ENCODE data around the gene BRF1.
"Not testable (repeated sequence)": the region's sequence is repeated elsewhere in the genome, so short reads cannot be mapped to it uniquely, and the experiment has no call there.

BRF1 gene

DNA sequence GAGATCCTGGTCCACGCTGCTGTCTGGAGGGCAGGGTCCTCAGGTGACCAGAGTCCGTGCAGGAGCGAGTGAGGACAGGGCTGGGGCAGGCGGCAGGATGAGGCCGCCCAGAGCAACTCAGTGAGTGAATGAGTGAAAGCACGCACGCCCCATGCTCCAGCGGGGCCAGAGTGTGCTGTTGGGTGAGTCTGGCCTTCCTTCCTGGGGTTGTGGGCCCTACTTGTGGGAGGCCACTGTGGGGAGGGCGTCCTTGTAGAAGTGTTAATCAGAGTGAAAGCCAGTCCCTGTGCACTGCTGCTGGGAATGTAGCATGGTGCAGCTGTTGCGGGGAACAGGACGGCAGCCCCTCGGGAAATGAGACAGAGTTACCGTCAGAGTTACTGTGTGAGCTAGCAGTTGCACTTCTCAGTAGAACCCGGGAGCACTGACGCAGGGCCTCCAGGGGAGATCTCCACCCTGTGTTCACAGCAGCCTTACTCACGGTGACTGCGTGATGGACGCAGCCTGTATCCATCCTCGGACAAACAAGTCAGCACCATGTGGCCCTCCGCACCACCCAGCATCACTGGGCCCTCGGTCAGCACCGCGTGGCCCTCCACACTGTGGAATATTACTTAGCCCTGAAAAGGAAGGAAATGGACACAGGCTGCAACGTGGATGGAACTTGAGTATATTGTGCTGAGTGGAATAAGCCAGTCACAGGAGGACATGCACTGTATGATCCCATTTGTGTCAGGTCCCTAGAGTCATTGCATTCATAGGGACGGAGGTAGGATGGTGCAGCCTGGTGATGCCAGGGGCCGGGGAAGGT, 35.9 kb upstream of the BRF1 start:
- peak overlapping the region; percentile 64 for H2AK5ac ChIP-seq (ENCODE audit: low read depth, low read length)
- H3K9ac ChIP-seq (ENCODE audit: low read depth, low read length, poor library complexity), result peak overlapping the region; percentile 33
- peaks cover 0 to under 1% of the 10 kb centered on the region in 2 donors for H3K9me3 ChIP-seq (replicated peaks in 1 of 2; ENCODE audit: control insufficient read depth in 2 of 2, insufficient read depth in 1 of 2, low read depth in 1 of 2, low read length in 2 of 2)

DNA sequence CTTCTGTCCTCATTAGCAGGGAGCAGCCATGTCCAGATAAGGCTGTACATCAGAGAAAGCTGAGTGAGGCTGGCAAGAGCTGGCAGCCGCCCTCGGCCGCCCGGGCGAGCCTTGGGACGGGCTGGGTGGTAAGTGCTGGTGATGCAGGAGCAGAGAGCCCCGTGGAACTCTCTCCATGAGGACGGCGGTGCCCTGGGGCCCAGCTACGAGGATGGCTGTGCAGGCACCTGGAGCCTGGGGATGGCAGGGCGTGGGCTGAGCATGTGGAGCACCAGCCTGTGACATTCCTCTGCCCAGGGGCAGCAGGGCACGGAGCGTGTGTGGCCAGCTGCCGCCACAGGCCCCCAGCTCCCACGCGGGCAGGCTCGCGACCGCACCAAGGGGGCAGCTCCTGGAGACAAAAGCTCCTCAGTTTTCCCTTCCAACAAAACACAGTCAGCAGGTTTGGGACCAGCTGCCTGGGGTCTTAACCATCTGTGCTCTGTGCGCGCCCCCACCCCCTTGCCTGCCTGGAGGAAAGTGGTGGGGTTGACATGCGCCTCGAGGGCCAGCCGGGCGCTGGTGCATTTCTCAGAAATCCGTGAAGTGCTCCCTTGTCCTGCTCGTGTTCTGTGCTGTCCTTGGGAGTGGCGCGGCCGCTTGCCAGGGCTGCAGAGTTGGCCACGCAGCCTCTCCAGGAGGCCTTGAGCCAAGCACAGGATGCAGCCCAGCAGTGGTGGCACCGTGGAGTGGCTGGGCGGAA, 35.1 kb upstream of the BRF1 start:
- Histone ChIP-seq H3K9ac (ENCODE audit: low read depth, low read length, poor library complexity) (peak overlapping the region; percentile 33), H3K9me3 (replicated peaks in 1 of 2; ENCODE audit: control insufficient read depth in 2 of 2, insufficient read depth in 1 of 2, low read depth in 1 of 2, low read length in 2 of 2) (peaks cover 0 to 7% of the 10 kb centered on the region in 2 donors), H3K4me2 (ENCODE audit: insufficient read depth, low read length, poor library complexity, severe bottlenecking) (no peak overlapping the region), H2BK5ac (ENCODE audit: low read length) (no peak overlapping the region), H3K4me1 (ENCODE audit: control insufficient read depth in 2 of 2, insufficient read depth in 1 of 2, low read depth in 1 of 2, low read length in 2 of 2) (peaks cover 6 to 10% of the 10 kb centered on the region in 2 donors), H3K14ac (ENCODE audit: low read length) (peak overlapping the region; percentile 94), H2AFZ (ENCODE audit: low read length) (no peak overlapping the region), H3K36me3 (replicated peaks in 1 of 2; ENCODE audit: control insufficient read depth in 2 of 2, insufficient read depth in 2 of 2, low read length in 2 of 2) (peaks cover 0 to 7% of the 10 kb centered on the region in 2 donors), H2AK5ac (ENCODE audit: low read depth, low read length) (peak overlapping the region; percentile 37), H3K27ac (replicated peaks; ENCODE audit: low read length) (no peak overlapping the region), H2BK15ac (ENCODE audit: low read length) (no peak overlapping the region), H3K18ac (ENCODE audit: low read length) (peak overlapping the region; percentile 68), H2BK120ac (ENCODE audit: low read depth, low read length) (no peak overlapping the region), H3K4me3 (ENCODE audit: low read length in 2 of 2) (no peak overlapping the region), H3K79me1 (ENCODE audit: low read depth, low read length) (peaks cover 3% of the 10 kb centered on the region), H4K91ac (ENCODE audit: low read depth, low read length, poor library complexity) (peak overlapping the region; percentile 35), H3K27me3 (ENCODE audit: control insufficient read depth in 3 of 3, insufficient read depth in 3 of 3, low read depth in 1 of 3, low read length in 3 of 3) (no peaks in the 10 kb centered on the region), H3K4ac (ENCODE audit: low read length) (no peak overlapping the region), H3K23ac (ENCODE audit: low read depth, low read length, poor library complexity) (peak overlapping the region; percentile 17), H4K8ac (ENCODE audit: low read depth, low read length) (peak overlapping the region; percentile 49), H2BK12ac (ENCODE audit: low read length) (no peak overlapping the region)
- no CpG with 5 or more reads among the region's 33 CpGs for WGBS, 2 donors (ENCODE audit: extremely low coverage in 2 of 2, insufficient read length in 2 of 2, insufficient replicate concordance in 1 of 2)
- no peak for DNase-seq (ENCODE audit: low spot score)

More for the DNA sequence above, 35.9 kb upstream of the BRF1 start:
- no CpG with 5 or more reads among the region's 26 CpGs for WGBS, 2 donors (ENCODE audit: extremely low coverage in 2 of 2, insufficient read length in 2 of 2, insufficient replicate concordance in 1 of 2)
- no peaks in the 10 kb centered on the region for H3K27me3 ChIP-seq (ENCODE audit: control insufficient read depth in 3 of 3, insufficient read depth in 3 of 3, low read depth in 1 of 3, low read length in 3 of 3)
- peak overlapping the region; percentile 49 for H4K8ac ChIP-seq (ENCODE audit: low read depth, low read length)
- H3K23ac ChIP-seq (ENCODE audit: low read depth, low read length, poor library complexity), result no peak overlapping the region
- no peak overlapping the region for H3K4ac ChIP-seq (ENCODE audit: low read length)
- peaks cover 0 to 7% of the 10 kb centered on the region in 2 donors for H3K36me3 ChIP-seq (replicated peaks in 1 of 2; ENCODE audit: control insufficient read depth in 2 of 2, insufficient read depth in 2 of 2, low read length in 2 of 2)
- no peak overlapping the region for H2BK120ac ChIP-seq (ENCODE audit: low read depth, low read length)
- peak overlapping the region; percentile 68 for H3K18ac ChIP-seq (ENCODE audit: low read length)
- peaks cover 3% of the 10 kb centered on the region for H3K79me1 ChIP-seq (ENCODE audit: low read depth, low read length)
- H2AFZ ChIP-seq (ENCODE audit: low read length), result no peak overlapping the region
- H3K4me2 ChIP-seq (ENCODE audit: insufficient read depth, low read length, poor library complexity, severe bottlenecking), result no peak overlapping the region
- H2BK15ac ChIP-seq (ENCODE audit: low read length), result no peak overlapping the region
- no peak for DNase-seq (ENCODE audit: low spot score)
- peaks cover 10 to 12% of the 10 kb centered on the region in 2 donors for H3K4me1 ChIP-seq (ENCODE audit: control insufficient read depth in 2 of 2, insufficient read depth in 1 of 2, low read depth in 1 of 2, low read length in 2 of 2)
- H2BK5ac ChIP-seq (ENCODE audit: low read length), result no peak overlapping the region
- H3K14ac ChIP-seq (ENCODE audit: low read length), result peak overlapping the region; percentile 94
- peak overlapping the region; percentile 35 for H4K91ac ChIP-seq (ENCODE audit: low read depth, low read length, poor library complexity)
- no peak overlapping the region for H3K4me3 ChIP-seq (ENCODE audit: low read length in 2 of 2)
- no peak overlapping the region for H2BK12ac ChIP-seq (ENCODE audit: low read length)
- no peak overlapping the region for H3K27ac ChIP-seq (replicated peaks; ENCODE audit: low read length)

DNA sequence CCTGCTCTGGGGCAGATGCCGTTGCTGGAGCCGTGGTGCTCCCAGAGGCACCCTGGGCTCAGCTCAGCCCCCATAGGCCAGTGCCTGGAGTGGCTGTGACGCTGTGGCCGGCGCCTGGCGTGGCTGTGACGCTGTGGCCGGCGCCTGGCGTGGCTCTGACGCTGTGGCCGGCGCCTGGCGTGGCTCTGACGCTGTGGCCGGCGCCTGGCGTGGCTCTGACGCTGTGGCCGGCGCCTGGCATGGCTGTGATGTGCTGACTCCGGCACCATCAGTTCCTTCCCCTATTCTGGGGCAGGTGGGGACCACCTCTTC, 34.4 kb upstream of the BRF1 start:
- not testable (repeated sequence) for H2AK5ac ChIP-seq (ENCODE audit: low read depth, low read length); H2BK15ac ChIP-seq (ENCODE audit: low read length); H3K9ac ChIP-seq (ENCODE audit: low read depth, low read length, poor library complexity); H2BK5ac ChIP-seq (ENCODE audit: low read length); H3K4me2 ChIP-seq (ENCODE audit: insufficient read depth, low read length, poor library complexity, severe bottlenecking); H3K23ac ChIP-seq (ENCODE audit: low read depth, low read length, poor library complexity); DNase-seq (ENCODE audit: low spot score); H3K79me1 ChIP-seq (ENCODE audit: low read depth, low read length); H3K9me3 ChIP-seq (replicated peaks in 1 of 2; ENCODE audit: control insufficient read depth in 2 of 2, insufficient read depth in 1 of 2, low read depth in 1 of 2, low read length in 2 of 2); H3K27ac ChIP-seq (replicated peaks; ENCODE audit: low read length); H3K4me3 ChIP-seq (ENCODE audit: low read length in 2 of 2); H3K4me1 ChIP-seq (ENCODE audit: control insufficient read depth in 2 of 2, insufficient read depth in 1 of 2, low read depth in 1 of 2, low read length in 2 of 2); H2BK12ac ChIP-seq (ENCODE audit: low read length); H3K36me3 ChIP-seq (replicated peaks in 1 of 2; ENCODE audit: control insufficient read depth in 2 of 2, insufficient read depth in 2 of 2, low read length in 2 of 2); H3K27me3 ChIP-seq (ENCODE audit: control insufficient read depth in 3 of 3, insufficient read depth in 3 of 3, low read depth in 1 of 3, low read length in 3 of 3); H3K4ac ChIP-seq (ENCODE audit: low read length); H3K18ac ChIP-seq (ENCODE audit: low read length); H2AFZ ChIP-seq (ENCODE audit: low read length); H2BK120ac ChIP-seq (ENCODE audit: low read depth, low read length); H4K8ac ChIP-seq (ENCODE audit: low read depth, low read length); H4K91ac ChIP-seq (ENCODE audit: low read depth, low read length, poor library complexity)
- WGBS, 2 donors (ENCODE audit: extremely low coverage in 2 of 2, insufficient read length in 2 of 2, insufficient replicate concordance in 1 of 2), result no CpG with 5 or more reads among the region's 22 CpGs
- H3K14ac ChIP-seq (ENCODE audit: low read length), result peak overlapping the region; percentile 60

Data from neuronal stem cell (in vitro differentiated cells).